HepG2 (cell line): Measurements from ENCODE around the gene KHNYN. TPM values are rescaled to one million over a fixed set of nuclear protein-coding genes. Genes with fewer than 3 reads are reported as not detected.

Experiments used
- BORCS8-MEF2B ChIP-seq: sonication (generic); formaldehyde crosslinking; IDR thresholded peaks from 2 replicates; pipeline ENCODE4 v1.8.0; 2022; ENCODE audit warnings: mild to moderate bottlenecking, missing genetic modification reagents
- CREM ChIP-seq, 2 experiments: sonication (generic) in 1 of 2; formaldehyde crosslinking in 1 of 2; IDR thresholded peaks; 2 replicates each; pipeline versions ENCODE4 v1.4.0 to v1.6.1; 2016 to 2020; ENCODE audit warnings: antibody characterized with exemption in 1 of 2, mild to moderate bottlenecking in 1 of 2, missing genetic modification reagents in 1 of 2
- EHMT2 ChIP-seq: fragments of 200-600 bp; sonication (generic); IDR thresholded peaks from 2 replicates; pipeline ENCODE4 v1.7.0; 2017; ENCODE audit warnings: antibody characterized with exemption, low read depth, low read length, borderline replicate concordance
- FOXP1 ChIP-seq, 2 experiments: fragments of 450-650 bp in 1 of 2; IDR thresholded peaks; 2 replicates each; pipeline ENCODE4 v1.6.1; 2017 to 2018; ENCODE audit warnings: antibody characterized with exemption in 1 of 2
- HMG20B ChIP-seq: conservative IDR thresholded peaks from 2 replicates; pipeline ENCODE4 v1.6.1; 2016; ENCODE audit warnings: missing genetic modification reagents, missing compliant biosample characterization
- IRX3 ChIP-seq: sonication (generic); formaldehyde crosslinking; IDR thresholded peaks from 2 replicates; pipeline ENCODE4 v1.8.1; 2023; ENCODE audit warnings: mild to moderate bottlenecking, low read depth, missing genetic modification reagents, borderline replicate concordance
- KDM4B ChIP-seq: sonication (generic); formaldehyde crosslinking; IDR thresholded peaks from 2 replicates; pipeline ENCODE4 v1.4.0; 2020; ENCODE audit warnings: missing genetic modification reagents
- MBD4 ChIP-seq: IDR thresholded peaks from 2 replicates; pipeline ENCODE4 v1.6.1; 2012; ENCODE audit warnings: low read length, inconsistent platforms, borderline replicate concordance
- MXD4 ChIP-seq: IDR thresholded peaks from 2 replicates; pipeline ENCODE4 v1.6.1; 2016; ENCODE audit warnings: mild to moderate bottlenecking, missing biosample characterization, missing genetic modification reagents
- NR0B2 ChIP-seq: sonication (generic); formaldehyde crosslinking; IDR thresholded peaks from 2 replicates; pipeline ENCODE4 v1.4.0; 2020; ENCODE audit warnings: mild to moderate bottlenecking, missing genetic modification reagents
- REL ChIP-seq: sonication (generic); formaldehyde crosslinking; conservative IDR thresholded peaks from 2 replicates; pipeline ENCODE4 v1.8.0; 2022; ENCODE audit warnings: mild to moderate bottlenecking, missing genetic modification reagents, moderate library complexity
- SMYD3 ChIP-seq: sonication (generic); formaldehyde crosslinking; IDR thresholded peaks from 2 replicates; pipeline ENCODE4 v1.8.1; 2023; ENCODE audit warnings: mild to moderate bottlenecking, missing genetic modification reagents
- THAP9 ChIP-seq: sonication (generic); formaldehyde crosslinking; IDR thresholded peaks from 2 replicates; pipeline ENCODE4; 2020; ENCODE audit warnings: missing genetic modification reagents, mild to moderate bottlenecking, borderline replicate concordance
- THYN1 ChIP-seq: sonication (generic); formaldehyde crosslinking; IDR thresholded peaks from 2 replicates; pipeline ENCODE4 v1.8.1; 2023; ENCODE audit warnings: low read depth, mild to moderate bottlenecking, moderate library complexity, missing genetic modification reagents, borderline replicate concordance
- ZBTB40 ChIP-seq, 2 experiments: fragments of 450-650 bp in 1 of 2; sonication (generic) in 1 of 2; formaldehyde crosslinking in 1 of 2; IDR thresholded peaks; 2 replicates each; pipeline versions ENCODE4 v1.6.1 to v1.8.0; 2016 to 2022; ENCODE audit warnings: antibody characterized with exemption in 1 of 2, mild to moderate bottlenecking in 1 of 2, missing genetic modification reagents in 1 of 2
- ZNF792 ChIP-seq: IDR thresholded peaks from 2 replicates; pipeline ENCODE4 v1.6.1; 2016
- ZSCAN31 ChIP-seq: sonication (generic); formaldehyde crosslinking; IDR thresholded peaks from 2 replicates; pipeline ENCODE4 v1.5.0; 2020; ENCODE audit warnings: low read depth, mild to moderate bottlenecking, missing genetic modification reagents
- polyA plus RNA-seq, 8 experiments: library from polyadenylated mRNA; depleted of rRNA in 3 of 8; stranded (reverse) in 7 of 8; unstranded in 1 of 8; fragments of >200 nt; fragmentation: Illumina TruSeq in 4 of 8; extraction: Trizol in 4 of 8; gene quantifications; 2 replicates each; pipeline versions ENCODE4 v1.2.1 to v1.2.3, GENCODE V29; 2011 to 2016; ENCODE audit warnings: low read depth in 4 of 8, missing spikeins in 1 of 8, mixed read lengths in 1 of 8; ENCODE audit not compliant: insufficient read depth in 1 of 8
- total RNA-seq, 5 experiments: library from RNA; depleted of rRNA; stranded (reverse); fragments of >200 nt; fragmentation: Illumina TruSeq; extraction: Trizol; gene quantifications; 2 replicates each; pipeline ENCODE4 v1.2.3, GENCODE V29; 2016; ENCODE audit warnings: low read depth in 1 of 5

The KHNYN gene
- total and polyA plus RNA-seq, 2 of the 13 experiments (the other 11 are each of a cell fraction or from before 2014, with no cell fraction given) = 52.8 to 75.7 TPM

- no peak for TF ChIP-seq HMG20B (CRISPR knock-in tag)
- no peak for TF ChIP-seq NR0B2 (CRISPR knock-in tag)
- 0 out of 2 replicates have a peak, but pooled peaks have one; percentile 13 for TF ChIP-seq IRX3 (CRISPR knock-in tag)
- TF ChIP-seq MXD4 (CRISPR knock-in tag) = no peak
- no peak; the same call in 1 of the 2 replicates for TF ChIP-seq SMYD3
- no peak for TF ChIP-seq MBD4
- no peak for TF ChIP-seq ZSCAN31 (CRISPR knock-in tag)
- TF ChIP-seq EHMT2 = peak; percentile 56; the same call in 1 of the 2 replicates
- peak; percentile 57; the same call in 1 of the 2 replicates for TF ChIP-seq FOXP1 (IDR thresholded peaks at IDR 0.05)
- no peak for TF ChIP-seq FOXP1 (CRISPR knock-in tag; IDR thresholded peaks at IDR 0.05)
- TF ChIP-seq THAP9 (CRISPR knock-in tag) = no peak
- TF ChIP-seq ZNF792 (CRISPR knock-in tag) = no peak
- TF ChIP-seq BORCS8-MEF2B (CRISPR knock-in tag) = no peak
- no peak for TF ChIP-seq KDM4B (CRISPR knock-in tag)
- no peak for TF ChIP-seq THYN1 (CRISPR knock-in tag)
- no peak for TF ChIP-seq REL
- no peak for TF ChIP-seq ZBTB40 (IDR thresholded peaks at IDR 0.05)
- TF ChIP-seq ZBTB40 (CRISPR knock-in tag; IDR thresholded peaks at IDR 0.05) = no peak
- peak; percentile 29; the same call in 1 of the 2 replicates for TF ChIP-seq CREM (IDR thresholded peaks at IDR 0.05)
- no peak for TF ChIP-seq CREM (CRISPR knock-in tag; IDR thresholded peaks at IDR 0.05)
These were observed 13.4 kb downstream of the KHNYN start (continued) for GRCh38 chr14:24443053-24443665.
